Skeletal muscle satellite cell (primary cell): Measurements from ENCODE around the gene KRT35.

Experiments used
- H3K27me3 ChIP-seq: 2 replicates; pipeline ENCODE4 v1.7.0; 2013; ENCODE audit warnings: low read length; ENCODE audit not compliant: control insufficient read depth, insufficient read depth
- H3K36me3 ChIP-seq: 2 replicates; pipeline ENCODE4 v1.7.0; 2013; ENCODE audit warnings: mild to moderate bottlenecking, control low read depth, low read length; ENCODE audit not compliant: insufficient read depth
- H3K4me1 ChIP-seq: 2 replicates; pipeline ENCODE4 v1.7.0; 2013; ENCODE audit warnings: low read length; ENCODE audit not compliant: control insufficient read depth, insufficient read depth
- H3K4me2 ChIP-seq: 2 replicates; pipeline ENCODE4 v1.7.0; 2013; ENCODE audit warnings: mild to moderate bottlenecking, low read length
- H3K4me3 ChIP-seq: 2 replicates; pipeline ENCODE4 v1.7.0; 2013; ENCODE audit warnings: low read length
- H3K9ac ChIP-seq: 2 replicates; pipeline ENCODE4 v1.7.0; 2013; ENCODE audit warnings: mild to moderate bottlenecking, low read depth, low read length, moderate library complexity
- H3K9me3 ChIP-seq: replicated peaks from 2 replicates; pipeline ENCODE4 v1.7.0; 2013; ENCODE audit warnings: mild to moderate bottlenecking, control low read depth, low read length

Gene KRT35

GRCh38 chr17:41520821-41521521 is 40.0 kb upstream of the KRT35 start:
- H3K4me3 ChIP-seq = no peak overlapping the region
- no peaks in the 10 kb centered on the region for H3K36me3 ChIP-seq
- H3K4me2 ChIP-seq = peak overlapping the region; percentile 25
- H3K9ac ChIP-seq = no peak overlapping the region
- H3K9me3 ChIP-seq = no peaks in the 10 kb centered on the region
- no peaks in the 10 kb centered on the region for H3K27me3 ChIP-seq
- peaks cover 32% of the 10 kb centered on the region for H3K4me1 ChIP-seq

- Histone ChIP-seq H3K4me1 (peaks cover 32% of the 10 kb centered on the region), H3K27me3 (peaks cover 4% of the 10 kb centered on the region), H3K9me3 (no peaks in the 10 kb centered on the region), H3K36me3 (no peaks in the 10 kb centered on the region), H3K9ac (no peak overlapping the region), H3K4me2 (no peak overlapping the region), H3K4me3 (no peak overlapping the region)
These were observed 38.7 kb upstream of the KRT35 start for GRCh38 chr17:41519501-41520224.

GRCh38 chr17:41518789-41519449 is 38.0 kb upstream of the KRT35 start, which contains the start of gene KRT15:
KRT15 (minus strand) TSS chr17:41518890; CDS start chr17:41518827, 63 bp downstream.
- peaks cover 30% of the 10 kb centered on the region for H3K4me1 ChIP-seq
- H3K36me3 ChIP-seq = no peaks in the 10 kb centered on the region
- no peak within 1 kb of the TSS for H3K9ac ChIP-seq
- H3K4me3 ChIP-seq = no peak within 1 kb of the TSS
- no peak within 1 kb of the TSS for H3K4me2 ChIP-seq
- H3K9me3 ChIP-seq = no peaks in the 10 kb centered on the region
- peaks cover 4% of the 10 kb centered on the region for H3K27me3 ChIP-seq

- Histone ChIP-seq H3K9ac (no peak overlapping the region), H3K9me3 (no peaks in the 10 kb centered on the region), H3K36me3 (no peaks in the 10 kb centered on the region), H3K4me1 (peaks cover 22% of the 10 kb centered on the region), H3K27me3 (peaks cover 4% of the 10 kb centered on the region), H3K4me2 (no peak overlapping the region), H3K4me3 (no peak overlapping the region)
These were observed 37.1 kb upstream of the KRT35 start for GRCh38 chr17:41518031-41518430.

GRCh38 chr17:41516830-41517283 is 35.9 kb upstream of the KRT35 start:
- Histone ChIP-seq H3K4me3 (no peak overlapping the region), H3K4me2 (no peak overlapping the region), H3K36me3 (no peaks in the 10 kb centered on the region), H3K4me1 (peaks cover 12% of the 10 kb centered on the region), H3K27me3 (peaks cover 4% of the 10 kb centered on the region), H3K9me3 (no peaks in the 10 kb centered on the region), H3K9ac (no peak overlapping the region)

GRCh38 chr17:41516147-41516829 is 35.3 kb upstream of the KRT35 start:
- Histone ChIP-seq H3K27me3 (peaks cover 4% of the 10 kb centered on the region), H3K36me3 (no peaks in the 10 kb centered on the region), H3K9ac (no peak overlapping the region), H3K4me3 (no peak overlapping the region), H3K4me2 (no peak overlapping the region), H3K9me3 (no peaks in the 10 kb centered on the region), H3K4me1 (peaks cover 6% of the 10 kb centered on the region)

GRCh38 chr17:41513168-41513547 is 32.2 kb upstream of the KRT35 start:
- Histone ChIP-seq H3K9me3 (no peaks in the 10 kb centered on the region), H3K4me3 (no peak overlapping the region), H3K4me1 (no peaks in the 10 kb centered on the region), H3K27me3 (peaks cover 11% of the 10 kb centered on the region), H3K4me2 (no peak overlapping the region), H3K36me3 (no peaks in the 10 kb centered on the region), H3K9ac (no peak overlapping the region)

- H3K9me3 ChIP-seq = no peaks in the 10 kb centered on the region
- H3K4me3 ChIP-seq = no peak overlapping the region
- H3K36me3 ChIP-seq = no peaks in the 10 kb centered on the region
- H3K27me3 ChIP-seq = peaks cover 11% of the 10 kb centered on the region
- no peaks in the 10 kb centered on the region for H3K4me1 ChIP-seq
- H3K9ac ChIP-seq = no peak overlapping the region
- no peak overlapping the region for H3K4me2 ChIP-seq
These were observed 31.7 kb upstream of the KRT35 start for GRCh38 chr17:41512546-41513167.

- H3K4me2 ChIP-seq = no peak overlapping the region
- no peaks in the 10 kb centered on the region for H3K36me3 ChIP-seq
- peaks cover 11% of the 10 kb centered on the region for H3K27me3 ChIP-seq
- H3K4me1 ChIP-seq = no peaks in the 10 kb centered on the region
- H3K4me3 ChIP-seq = no peak overlapping the region
- no peaks in the 10 kb centered on the region for H3K9me3 ChIP-seq
- H3K9ac ChIP-seq = no peak overlapping the region
These were observed 30.8 kb upstream of the KRT35 start for GRCh38 chr17:41511716-41512115.

GRCh38 chr17:41511116-41511515 is 30.2 kb upstream of the KRT35 start:
- peaks cover 17% of the 10 kb centered on the region for H3K27me3 ChIP-seq
- H3K4me2 ChIP-seq = no peak overlapping the region
- H3K9me3 ChIP-seq = no peaks in the 10 kb centered on the region
- no peak overlapping the region for H3K4me3 ChIP-seq
- no peaks in the 10 kb centered on the region for H3K36me3 ChIP-seq
- no peak overlapping the region for H3K9ac ChIP-seq
- H3K4me1 ChIP-seq = no peaks in the 10 kb centered on the region
